GM12865 (cell line): ENCODE data around the gene GRIN1.

Experiments used
- DNase-seq: peaks from one replicate; pipeline ENCODE4 v3.0.0; 2010; ENCODE audit warnings: low read depth
- H3K4me3 ChIP-seq: 2 replicates; pipeline ENCODE4 v1.5.1; 2011; ENCODE audit warnings: mild to moderate bottlenecking, low read depth, low read length, control low read depth
- TF ChIP-seq, protein P1 (sequence below): IDR thresholded peaks from 2 replicates; pipeline ENCODE4 v1.5.1; 2011; ENCODE audit warnings: low read length, control low read depth, low read depth, inconsistent platforms; ENCODE audit not compliant: insufficient read depth; ENCODE audit errors: missing control alignments

The GRIN1 gene

DNA sequence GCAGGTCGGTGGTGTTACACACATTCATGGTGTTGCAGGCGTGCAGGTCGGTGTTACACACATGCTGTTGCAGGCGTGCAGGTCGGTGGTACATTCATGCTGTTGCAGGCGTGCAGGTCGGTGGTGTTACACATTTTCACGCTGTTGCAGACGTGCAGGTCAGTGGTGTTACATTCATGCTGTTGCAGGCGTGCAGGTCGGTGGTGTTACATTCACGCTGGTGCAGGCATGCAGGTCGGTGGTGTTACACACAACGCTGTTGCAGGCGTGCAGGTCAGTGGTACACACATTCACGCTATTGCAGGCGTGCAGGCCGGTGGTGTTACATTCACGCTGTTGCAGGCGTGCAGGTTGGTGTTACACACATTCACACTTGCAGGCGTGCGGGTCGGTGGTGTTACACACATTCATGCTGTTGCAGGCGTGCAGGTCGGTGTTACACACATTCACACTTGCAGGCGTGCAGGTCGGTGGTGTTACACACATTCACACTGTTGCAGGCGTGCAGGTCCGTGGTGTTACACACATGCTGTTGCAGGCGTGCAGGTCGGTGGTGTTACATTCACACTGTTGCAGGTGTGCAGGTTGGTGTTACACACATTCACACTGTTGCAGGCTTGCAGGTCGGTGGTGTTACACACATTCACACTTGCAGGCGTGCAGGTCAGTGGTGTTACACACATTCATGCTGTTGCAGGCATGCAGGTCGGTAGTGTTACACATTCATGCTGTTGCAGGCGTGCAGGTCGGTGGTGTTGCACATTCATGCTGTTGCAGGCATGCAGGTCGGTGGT lies 35.6 kb upstream of the GRIN1 start:
- TF ChIP-seq, protein P1, sequence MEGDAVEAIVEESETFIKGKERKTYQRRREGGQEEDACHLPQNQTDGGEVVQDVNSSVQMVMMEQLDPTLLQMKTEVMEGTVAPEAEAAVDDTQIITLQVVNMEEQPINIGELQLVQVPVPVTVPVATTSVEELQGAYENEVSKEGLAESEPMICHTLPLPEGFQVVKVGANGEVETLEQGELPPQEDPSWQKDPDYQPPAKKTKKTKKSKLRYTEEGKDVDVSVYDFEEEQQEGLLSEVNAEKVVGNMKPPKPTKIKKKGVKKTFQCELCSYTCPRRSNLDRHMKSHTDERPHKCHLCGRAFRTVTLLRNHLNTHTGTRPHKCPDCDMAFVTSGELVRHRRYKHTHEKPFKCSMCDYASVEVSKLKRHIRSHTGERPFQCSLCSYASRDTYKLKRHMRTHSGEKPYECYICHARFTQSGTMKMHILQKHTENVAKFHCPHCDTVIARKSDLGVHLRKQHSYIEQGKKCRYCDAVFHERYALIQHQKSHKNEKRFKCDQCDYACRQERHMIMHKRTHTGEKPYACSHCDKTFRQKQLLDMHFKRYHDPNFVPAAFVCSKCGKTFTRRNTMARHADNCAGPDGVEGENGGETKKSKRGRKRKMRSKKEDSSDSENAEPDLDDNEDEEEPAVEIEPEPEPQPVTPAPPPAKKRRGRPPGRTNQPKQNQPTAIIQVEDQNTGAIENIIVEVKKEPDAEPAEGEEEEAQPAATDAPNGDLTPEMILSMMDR = no peak
- DNase-seq = no peak
- H3K4me3 ChIP-seq = no peak overlapping the region

DNA sequence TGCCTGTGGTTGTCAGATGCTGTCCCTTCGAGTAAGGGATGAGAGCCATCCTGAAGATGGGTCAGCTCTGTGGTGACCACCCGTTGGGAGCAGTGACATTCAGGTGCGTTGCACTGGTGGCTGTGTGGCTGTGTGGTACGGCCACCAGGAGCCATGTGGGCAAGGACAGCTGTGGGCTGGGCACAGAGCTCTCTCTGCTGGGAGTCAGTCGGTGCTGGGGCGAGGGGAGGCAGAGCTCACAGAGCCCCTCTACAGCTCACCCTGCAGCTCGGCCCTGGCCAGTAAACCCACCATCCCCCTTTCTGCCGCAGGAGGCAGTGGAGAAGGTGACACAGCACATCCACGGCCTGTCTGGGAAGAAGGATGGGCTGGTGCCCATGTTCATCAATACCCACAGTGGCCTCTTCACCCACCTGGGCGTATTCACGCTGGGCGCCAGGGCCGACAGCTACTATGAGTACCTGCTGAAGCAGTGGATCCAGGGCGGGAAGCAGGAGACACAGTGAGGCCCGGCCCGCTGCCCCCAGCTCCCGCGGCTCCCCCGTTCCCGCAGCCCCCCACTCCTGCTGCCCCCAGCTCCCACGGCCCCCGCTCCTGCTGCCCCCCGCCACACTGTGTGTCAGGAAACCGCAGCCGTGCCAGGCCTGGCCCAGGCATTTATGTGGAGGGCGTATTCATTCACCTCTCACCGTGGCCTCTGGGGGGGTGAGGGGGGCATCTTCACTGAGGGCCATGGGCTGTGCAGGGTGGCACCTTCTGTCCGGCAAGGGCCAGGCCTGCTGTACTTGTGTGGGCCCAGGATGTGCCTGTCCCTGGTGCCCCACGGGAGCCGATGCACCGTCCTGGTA lies 32.9 kb upstream of the GRIN1 start:
- TF ChIP-seq, protein P1 = no peak
- H3K4me3 ChIP-seq = no peak overlapping the region
- no peak for DNase-seq

DNA sequence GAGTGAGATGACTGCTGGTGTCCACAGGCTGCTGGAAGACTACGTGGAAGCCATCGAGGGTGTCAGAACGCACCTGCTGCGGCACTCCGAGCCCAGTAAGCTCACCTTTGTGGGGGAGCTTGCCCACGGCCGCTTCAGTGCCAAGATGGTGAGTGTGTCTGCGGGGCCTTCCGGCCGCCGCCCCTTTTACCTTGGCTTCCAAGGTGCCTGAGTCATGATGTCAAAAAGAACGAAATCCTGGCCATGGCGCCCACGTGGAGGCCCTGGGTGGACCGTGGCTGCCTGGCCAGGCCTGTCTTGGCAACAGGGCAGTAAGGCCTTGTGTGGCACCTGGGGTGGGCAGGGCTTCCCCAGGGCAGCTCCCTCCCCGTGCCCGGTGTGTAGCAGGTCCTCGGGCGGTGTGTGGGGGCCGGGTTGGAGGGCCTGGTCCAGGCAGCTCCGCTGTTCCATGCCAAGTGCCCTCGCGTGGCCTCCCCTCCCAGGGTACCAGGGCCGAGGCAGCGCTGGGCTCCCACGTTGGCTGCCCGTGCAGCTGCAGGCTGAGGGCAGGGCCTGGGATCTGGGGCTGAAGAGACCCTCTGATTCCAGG lies 32.2 kb upstream of the GRIN1 start:
- DNase-seq = no peak
- TF ChIP-seq, protein P1 = no peak
- H3K4me3 ChIP-seq = no peak overlapping the region

DNA sequence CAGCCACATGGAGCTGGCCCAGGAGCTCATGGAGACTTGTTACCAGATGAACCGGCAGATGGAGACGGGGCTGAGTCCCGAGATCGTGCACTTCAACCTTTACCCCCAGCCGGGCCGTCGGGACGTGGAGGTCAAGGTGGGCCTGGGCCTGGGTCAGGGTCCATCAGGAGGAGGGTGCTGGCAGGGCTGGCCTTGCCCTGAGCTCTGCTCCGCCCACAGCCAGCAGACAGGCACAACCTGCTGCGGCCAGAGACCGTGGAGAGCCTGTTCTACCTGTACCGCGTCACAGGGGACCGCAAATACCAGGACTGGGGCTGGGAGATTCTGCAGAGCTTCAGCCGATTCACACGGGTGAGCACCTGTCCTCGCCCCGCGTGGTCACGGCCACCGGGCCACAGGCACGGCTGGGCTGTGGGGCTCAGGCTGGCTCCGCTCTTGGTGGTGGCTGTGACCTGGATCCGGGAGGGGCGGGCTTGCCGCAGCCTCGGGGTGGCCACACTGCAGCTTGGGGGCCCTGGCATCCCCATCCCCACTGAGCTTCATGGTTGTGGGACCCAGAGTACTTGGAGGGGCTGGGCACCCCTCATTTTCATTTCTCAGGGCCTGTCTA lies 31.5 kb upstream of the GRIN1 start:
- TF ChIP-seq, protein P1 = no peak
- no peak overlapping the region for H3K4me3 ChIP-seq
- DNase-seq = no peak

DNA sequence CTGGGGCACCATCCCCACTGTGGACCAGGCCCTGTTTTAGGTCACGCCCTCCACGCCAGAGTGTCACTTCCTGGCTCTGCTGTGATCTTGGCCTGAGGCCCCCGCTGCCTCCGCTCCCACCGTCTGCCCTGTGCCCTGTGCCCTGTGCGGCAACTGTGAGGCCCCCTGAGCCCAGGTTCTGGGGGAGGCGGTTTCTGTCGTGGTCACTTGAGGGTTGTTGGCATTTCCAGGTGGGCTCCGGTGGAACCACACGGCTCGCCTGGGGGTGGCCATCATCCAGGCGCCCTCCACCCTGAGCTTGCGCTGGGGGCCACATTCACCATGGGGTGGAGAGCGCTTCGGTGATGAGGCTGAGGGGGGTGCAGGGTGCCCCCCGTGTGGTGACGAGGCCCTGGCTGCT lies 31.0 kb upstream of the GRIN1 start:
- no peak overlapping the region for H3K4me3 ChIP-seq
- no peak for DNase-seq
- TF ChIP-seq, protein P1 = no peak

DNA sequence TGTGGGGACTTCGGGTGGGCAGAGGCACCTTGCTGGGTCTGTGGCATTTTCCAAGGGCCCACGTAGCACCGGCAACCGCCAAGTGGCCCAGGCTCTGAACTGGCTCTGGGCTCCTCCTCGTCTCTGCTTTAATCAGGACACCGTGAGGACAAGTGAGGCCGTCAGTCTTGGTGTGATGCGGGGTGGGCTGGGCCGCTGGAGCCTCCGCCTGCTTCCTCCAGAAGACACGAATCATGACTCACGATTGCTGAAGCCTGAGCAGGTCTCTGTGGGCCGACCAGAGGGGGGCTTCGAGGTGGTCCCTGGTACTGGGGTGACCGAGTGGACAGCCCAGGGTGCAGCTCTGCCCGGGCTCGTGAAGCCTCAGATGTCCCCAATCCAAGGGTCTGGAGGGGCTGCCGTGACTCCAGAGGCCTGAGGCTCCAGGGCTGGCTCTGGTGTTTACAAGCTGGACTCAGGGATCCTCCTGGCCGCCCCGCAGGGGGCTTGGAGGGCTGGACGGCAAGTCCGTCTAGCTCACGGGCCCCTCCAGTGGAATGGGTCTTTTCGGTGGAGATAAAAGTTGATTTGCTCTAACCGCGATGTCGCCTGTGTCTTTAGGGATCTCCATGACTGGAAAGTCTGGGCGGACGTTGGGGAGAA lies 30.2 kb upstream of the GRIN1 start:
- TF ChIP-seq, protein P1 = no peak
- no peak overlapping the region for H3K4me3 ChIP-seq
- no peak for DNase-seq
